ENCODE data around the gene FHL3.
"Not testable (repeated sequence)": the region's sequence is repeated elsewhere in the genome, so short reads cannot be mapped to it uniquely, and the experiment has no call there.

Gene FHL3

DNA sequence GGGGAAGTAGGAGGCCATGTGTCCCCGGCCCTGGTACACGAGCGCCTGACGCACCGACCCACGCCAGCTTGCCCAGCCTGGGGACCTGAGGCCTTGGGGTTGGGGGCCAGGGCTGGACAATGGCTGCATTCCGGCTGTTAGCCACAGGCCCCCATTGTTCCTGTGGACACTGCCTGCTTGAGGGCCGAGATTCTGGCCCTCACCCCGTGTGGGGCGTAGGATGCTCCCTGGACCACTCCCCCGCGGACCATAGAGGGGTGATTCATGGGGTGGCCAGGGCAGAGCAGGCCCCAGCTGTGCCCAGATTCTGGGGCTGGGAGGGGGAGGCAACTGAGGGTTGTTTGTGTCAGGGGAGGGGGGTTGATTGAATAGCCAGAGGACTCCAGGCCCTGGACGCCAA lies 29.6 kb upstream of the FHL3 start:
- DNase-seq (ENCODE audit: low read depth) = no peak

DNA sequence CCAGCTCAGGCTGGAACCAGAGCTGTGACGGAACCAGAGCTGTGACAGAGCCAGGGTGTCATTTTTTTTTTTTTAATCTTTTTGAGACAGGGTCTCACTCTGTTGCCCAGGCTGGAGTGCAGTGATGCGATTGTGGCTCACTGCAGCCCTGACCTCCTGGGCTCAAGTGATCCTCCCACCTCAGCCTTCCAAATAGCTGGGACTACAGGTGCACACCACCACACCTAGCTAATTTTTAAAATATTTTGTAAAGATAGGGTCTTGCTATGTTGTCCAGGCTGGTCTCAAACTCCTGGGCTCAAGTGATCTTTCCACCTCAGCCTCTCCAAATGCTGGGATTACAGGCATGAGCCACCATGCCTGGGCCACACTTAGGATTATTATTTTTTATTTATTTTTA lies 27.7 kb upstream of the FHL3 start:
- DNase-seq (ENCODE audit: low read depth) = not testable (repeated sequence)

DNA sequence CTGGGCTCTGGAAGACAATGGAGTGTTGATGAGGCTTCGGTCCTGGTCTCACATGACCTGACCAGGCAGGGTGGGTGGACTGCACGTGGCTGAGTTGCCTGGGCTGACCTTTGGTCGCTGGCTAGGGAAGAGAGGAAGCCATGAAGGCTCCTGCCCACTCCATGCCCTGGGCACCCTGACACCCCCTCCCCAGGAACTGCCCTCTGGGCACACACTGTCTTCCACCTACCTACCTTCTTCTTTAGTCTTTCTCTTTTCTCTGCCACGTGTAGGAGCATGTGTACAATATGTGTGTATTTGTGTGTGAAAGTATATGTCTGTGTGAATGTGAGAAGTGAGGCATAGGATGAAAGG lies 26.2 kb upstream of the FHL3 start:
- DNase-seq (ENCODE audit: low read depth) = no peak

DNA sequence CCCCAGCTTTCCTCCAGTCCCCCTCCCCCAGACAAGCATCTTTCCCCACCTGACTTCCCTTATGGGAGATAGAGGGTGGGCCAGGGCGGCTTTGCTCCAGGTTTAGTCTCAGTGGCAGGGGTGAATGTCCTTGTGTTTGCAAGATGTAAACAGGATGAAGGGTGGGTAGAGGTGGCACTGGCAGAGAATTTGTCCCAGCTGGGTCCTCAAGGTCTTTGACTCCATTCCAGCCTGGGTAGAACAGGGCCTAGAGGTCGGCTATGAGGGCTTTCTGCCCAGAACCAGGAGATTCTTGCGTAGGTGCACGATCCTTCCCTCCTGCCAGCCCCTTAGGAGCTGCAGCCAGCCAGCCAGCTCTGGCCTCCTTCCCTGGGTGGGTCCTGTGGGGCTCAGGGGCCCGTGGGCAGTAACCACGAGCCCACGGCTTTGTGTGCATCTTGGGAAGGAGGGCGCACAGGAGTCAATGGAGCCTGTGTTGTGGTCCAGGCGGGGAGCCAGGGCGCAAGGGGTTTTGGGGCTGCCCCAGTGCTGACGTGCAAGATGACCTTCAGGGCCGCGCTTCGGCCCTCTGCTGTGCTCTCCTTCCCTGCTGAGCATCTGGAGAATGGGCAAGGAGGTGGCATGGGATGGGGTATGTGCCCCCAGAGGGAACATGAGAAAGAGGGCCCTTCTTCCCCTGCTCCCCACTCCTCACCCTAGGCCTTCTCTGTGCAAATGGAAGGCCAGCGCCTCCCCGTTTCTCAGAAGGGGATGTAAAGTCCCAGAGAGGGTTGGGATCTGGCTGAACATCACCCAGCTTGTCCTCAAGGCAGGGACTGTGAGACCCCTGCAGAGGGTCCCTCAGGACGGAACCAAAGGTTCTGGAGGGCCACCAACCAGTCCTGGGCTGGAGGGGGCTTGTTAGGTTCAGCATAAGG lies 25.5 kb upstream of the FHL3 start:
- no peak for DNase-seq (ENCODE audit: low read depth)

DNA sequence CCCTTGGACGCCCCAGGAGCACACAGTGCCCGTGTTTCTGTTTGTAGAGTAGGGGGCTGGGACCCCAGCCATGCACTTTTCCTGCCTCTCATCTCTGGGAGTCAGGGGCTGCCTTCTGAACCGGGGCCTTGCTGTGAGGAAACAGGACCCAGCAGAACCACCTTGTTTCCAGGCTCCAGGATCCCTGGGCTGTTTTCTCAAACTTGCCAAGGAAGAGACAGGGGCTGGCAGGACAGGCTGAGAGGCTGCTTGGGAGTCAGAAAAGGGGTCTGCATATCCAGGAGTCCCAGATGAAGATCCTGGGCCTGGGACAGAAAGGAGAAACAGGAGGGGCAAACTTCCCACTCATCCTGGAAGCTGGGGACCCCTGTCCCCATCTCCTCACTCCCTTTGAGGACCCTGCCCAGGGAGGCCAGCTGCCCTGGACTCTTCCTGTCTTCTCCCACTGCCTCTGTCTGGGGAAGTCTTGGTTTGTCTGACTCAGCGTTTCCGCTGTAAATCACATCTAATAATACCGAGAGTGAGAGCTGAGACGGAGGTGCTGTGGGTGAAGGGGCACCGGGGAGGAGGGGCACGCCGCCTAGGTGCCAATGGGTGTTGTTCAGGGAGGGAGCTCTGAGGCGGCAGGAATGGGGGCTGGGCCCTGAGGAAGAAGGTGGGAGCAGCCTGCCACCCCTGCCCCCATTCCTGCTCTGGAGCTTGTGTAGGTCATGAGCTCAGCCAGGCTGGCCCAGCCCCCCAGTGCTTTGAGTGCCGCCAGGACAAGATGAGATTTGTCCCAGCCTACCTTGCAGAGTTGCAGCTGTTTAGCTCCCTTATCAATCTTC lies 24.6 kb upstream of the FHL3 start:
- DNase-seq (ENCODE audit: low read depth) = no peak

DNA sequence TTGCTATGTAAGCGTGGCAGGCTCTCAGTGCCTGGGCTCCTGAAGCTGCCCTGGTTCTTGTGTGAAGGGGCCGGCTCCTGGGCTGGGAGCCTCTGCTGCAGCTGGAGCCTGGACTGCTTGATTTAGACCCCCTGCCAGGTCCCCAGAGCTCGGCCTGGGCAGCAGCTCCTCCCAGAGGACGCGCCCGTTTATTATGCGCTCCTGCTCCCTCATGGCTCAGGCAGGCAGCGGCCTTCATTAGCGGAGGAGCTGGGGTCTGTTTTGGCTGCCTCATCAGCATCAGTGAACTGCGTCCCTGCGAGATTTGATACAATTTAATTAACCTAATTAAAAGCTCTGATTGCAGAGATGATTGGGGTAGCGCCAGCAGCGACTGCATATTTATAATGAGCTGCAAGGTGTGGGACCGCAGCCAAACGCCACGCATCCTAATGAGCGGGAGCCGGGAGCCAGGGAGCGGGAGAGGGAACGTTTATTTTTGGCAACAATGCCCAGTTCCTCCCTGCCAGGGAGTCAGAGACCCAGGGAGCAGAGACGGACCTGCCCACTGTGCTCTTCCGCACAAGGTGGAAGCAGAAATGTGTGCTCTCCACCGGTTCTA lies 23.9 kb upstream of the FHL3 start:
- no peak for DNase-seq (ENCODE audit: low read depth)

DNA sequence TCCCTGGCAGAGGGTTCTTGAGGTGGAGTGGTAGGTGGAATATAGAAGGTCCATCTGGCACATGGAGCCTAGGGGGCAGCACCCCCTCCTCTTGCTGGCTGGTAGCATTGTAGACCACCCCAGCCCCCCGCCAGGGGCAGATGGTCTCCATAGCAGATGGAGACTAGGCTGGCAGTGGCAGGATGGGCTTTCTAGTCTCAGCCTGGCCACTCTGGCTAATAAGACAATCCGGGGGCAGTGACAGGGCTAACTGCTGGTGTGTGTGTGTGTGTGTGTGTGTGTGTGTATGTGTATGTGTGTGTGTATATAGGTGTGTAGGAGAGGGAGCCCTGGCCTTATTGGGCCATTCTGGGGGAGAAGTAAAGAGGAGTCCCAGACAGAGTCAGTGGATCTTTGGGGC lies 23.4 kb upstream of the FHL3 start:
- DNase-seq (ENCODE audit: low read depth) = no peak

DNA sequence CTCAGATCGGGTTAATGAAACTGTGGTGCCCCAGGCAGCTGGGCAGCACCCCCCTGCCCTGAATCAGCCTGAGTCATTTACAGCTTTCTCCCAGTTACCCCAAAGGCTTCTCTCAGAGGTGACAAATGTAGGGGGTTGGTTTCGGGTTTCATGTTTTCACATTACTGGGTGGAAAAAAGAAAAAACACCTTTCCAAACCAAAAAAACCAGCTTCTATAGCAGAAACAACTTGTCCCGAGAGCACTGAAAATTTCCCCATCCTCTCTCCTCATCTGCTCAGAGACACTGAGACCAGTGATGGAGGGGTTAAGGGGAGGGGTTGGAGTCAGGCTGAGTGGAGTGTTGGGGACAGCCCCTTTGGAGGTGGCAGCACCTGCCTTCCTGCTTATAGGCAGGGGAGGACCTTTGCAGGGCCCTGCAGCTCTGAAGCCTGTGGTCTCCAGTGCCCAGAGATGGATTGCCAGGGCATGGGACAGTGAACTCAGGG lies 22.8 kb upstream of the FHL3 start:
- no peak for DNase-seq (ENCODE audit: low read depth)

DNA sequence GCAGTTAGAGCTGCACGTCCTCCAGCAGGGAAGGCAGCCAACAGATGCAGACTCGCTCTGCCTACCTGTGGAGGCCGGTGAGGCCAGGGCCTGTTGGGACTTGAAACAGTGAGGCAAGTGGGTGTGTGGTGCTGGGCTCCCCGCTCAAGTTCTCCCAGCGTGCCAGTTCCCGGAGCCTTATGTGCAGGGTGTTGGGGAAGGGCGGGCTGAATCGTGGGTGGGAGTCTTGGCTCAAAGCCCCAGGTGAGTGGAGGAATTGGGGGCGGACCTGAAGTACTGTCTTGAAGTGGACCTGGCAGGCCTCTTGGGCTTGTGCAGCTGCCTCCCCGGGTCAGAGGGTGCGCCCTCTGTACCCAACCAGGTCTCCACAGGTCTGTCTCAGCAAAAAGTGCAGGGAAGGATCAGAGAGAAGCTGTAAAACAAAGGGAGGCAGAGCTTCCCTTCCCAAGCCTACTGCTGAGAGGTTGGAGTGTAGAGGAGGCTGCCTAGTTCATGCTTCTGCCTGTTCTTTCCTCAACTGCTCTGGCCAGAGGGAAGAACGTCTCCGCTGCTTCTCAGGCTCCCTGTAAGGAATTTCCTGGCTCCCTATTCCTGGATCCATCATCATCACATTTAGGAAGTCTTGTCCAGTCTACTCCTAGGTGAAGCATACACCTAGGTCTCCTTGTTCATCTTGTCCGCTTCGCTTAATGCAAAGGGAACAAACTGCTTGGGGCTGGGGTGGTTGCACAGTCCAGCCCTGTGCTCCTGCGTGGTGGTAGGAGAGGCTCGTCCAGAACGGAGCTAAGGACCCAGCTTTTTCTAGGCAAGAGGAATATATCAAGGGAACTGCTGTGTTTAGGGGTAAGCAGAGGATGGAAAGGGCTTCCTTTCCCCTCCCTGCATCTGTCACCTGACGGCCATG lies 22.1 kb upstream of the FHL3 start:
- no peak for DNase-seq (ENCODE audit: low read depth)

DNA sequence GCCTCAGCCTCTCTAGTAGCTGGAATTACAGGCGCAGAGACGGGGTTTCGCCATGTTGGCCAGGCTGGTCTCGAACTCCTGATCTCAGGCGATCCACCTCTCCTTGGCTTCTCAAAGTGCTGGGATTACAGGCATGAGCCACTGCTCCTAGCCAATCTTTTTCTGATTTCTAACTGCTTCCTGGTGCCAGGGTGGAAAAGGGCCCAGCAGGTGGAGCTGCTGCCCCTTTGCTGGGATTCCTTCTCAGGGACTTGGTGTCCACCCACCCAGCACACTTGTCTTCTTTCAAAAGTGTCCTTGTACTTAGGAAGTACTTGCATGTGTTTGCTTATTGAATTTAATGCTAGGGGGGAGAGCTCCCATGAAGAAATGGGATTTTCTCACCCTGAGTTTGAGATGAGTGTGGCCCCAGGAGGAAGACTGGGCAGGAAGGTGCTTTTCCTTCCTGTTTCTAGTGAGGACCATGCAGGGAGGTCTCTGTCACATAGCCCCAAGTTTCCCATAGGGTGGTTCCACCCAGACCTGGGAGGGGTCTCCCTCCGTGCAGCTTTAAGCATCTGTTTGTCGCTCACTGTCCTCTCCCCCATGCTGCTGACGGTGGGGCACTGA lies 21.4 kb upstream of the FHL3 start:
- no peak for DNase-seq (ENCODE audit: low read depth)

DNA sequence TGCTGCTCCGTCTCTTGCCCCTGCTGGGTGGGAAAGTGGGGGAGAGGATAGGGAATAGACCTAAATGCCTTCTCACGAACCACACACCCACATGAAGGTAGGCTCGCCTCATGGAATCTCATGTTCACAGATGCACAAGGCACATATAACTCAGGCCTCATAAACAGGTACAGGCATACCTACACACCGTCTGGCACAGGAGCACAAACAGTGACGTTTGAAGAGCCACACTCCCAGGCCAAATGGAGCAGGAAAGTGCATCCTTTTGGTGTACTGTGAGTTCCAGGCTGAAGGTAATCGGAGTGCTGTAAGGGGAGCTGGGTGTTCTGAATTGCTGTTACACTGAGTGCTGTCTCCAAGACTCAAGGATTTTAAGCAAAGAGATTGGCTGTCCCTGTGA lies 20.4 kb upstream of the FHL3 start:
- DNase-seq (ENCODE audit: low read depth) = no peak

DNA sequence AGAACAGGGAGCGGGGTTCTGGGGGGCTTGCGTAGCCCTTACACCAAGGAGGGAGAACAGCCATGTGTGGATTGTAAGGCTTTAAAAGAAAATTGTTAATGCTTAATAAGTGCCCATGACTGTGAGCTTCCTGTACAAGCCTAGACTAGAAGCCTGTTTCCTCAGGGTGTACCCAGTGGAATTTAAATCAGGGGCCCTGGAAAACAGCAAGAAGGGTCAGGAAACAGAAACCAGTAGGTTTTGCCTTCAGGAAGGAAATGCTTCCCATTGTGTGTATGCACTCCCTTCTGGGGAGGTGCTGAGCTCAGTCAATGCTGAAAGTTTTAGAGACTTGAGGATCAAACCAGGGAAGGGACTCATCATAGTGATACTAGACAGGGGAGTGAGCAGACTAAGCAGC lies 19.9 kb upstream of the FHL3 start:
- DNase-seq (ENCODE audit: low read depth) = no peak

DNA sequence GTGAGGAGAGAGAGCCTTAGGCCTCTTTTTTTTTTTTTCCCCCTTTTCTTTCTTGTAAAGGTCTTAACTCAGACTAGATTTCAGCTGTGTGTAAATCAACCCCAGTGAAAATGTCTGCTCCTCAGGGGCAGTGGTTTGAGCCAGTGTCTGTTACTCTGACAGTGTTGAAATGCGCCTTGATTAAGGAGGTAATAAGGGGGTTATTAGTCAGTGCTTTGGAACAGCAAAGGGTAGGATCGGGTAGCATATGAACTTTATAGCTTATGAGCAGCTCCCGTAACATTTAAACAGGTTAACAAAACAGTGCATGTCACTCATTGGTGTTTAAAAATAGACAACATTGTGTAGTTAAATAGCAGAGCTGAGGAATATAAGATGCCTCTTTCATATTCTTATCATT lies 17.5 kb upstream of the FHL3 start:
- no peak for DNase-seq (ENCODE audit: low read depth)

DNA sequence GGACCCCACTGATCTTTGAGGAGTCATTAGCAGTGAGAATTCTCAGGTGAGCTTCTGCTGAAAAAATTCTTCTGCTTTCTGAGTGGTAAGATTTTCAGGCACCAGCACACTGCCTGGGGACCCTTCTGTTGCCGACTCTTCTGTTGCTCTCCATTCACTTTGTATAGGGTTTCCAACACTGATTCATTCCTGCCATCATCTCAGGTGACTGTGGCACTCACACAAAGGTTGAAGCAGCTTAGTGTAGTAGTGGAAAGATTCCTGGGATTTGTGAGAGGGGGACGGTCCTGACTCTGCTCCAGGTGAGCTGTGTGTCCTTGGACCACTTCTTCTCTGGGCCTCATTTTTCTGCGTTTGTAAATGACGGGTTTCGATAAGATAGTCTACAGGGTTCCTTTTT lies 16.7 kb upstream of the FHL3 start:
- no peak for DNase-seq (ENCODE audit: low read depth)

DNA sequence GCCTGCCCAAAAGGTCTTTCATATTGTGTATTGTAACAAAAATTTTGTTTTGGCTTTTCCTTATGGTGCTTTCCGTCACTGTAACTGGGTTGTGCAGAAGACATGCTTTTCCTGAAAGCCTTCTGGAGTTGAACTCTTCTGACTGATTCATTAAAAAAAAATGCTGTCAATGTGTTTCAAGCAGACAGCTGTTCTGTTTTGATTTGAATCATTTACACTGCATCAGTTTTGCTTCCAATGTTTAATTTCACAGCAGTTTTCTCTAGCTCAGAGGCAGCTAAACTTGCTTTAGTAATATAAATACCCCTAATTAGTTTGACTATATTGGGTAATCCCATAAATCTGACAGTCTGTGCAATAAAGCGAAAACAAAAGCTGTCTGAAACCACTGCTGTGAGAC lies 15.1 kb upstream of the FHL3 start:
- no peak for DNase-seq (ENCODE audit: low read depth)

DNA sequence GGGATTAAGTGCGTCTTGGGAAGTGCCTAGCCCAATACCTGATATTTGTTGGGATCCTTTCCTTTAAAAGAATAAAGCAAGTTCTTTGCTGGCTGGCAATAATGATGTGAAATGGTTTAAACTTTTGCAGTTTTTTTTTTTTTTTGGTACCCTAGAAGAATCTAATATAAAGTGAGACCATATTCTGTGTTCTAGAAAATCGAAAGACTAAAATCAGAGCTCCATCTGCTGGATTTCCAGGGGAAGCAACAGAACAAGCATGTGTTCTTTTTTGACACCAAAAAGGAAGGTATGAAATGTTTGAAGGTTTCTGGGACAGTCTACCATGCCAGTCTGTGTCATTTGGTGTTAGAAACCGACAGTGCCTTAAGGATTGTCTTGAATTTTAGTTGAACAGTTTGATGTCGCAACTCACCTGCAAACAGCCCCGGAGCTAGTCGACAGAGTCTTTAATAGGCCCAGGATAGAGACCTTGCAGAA lies 13.6 kb upstream of the FHL3 start:
- DNase-seq (ENCODE audit: low read depth) = no peak

DNA sequence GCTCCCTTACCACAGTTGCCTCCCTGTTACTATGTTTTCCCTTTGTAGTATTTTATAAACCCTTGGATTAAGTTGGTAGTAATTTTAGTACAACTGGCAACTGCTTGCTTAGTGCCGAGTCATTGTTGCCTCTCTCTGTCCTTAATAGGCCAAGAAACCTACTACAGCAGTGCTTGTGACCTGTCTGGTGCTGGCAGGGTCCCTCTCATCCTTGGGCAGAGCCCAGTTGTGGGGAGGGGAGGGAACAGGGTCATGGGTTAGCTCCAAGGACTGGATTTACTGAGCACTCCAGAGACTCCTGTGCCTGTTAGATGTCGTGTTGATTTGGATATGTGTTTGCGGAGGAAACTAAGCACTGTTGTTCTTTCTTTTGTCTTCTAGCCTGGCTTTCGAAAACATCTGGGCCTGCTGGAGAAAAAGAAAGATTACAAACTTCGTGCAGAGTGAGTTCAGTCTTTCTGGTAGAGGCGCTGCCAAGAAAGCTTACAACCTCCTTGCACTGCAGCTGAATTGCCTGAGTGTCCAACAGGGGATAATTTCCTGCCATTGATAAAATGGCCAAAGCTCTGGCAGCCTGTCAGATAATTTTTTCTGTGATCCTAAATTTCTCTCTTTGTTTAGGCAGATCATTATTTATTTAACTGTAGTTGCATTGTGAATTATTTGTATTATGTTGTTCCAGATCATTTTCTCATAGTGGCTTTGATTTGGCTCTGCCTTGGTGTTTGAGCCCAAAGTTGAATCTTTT lies 10.8 kb upstream of the FHL3 start:
- DNase-seq (ENCODE audit: low read depth) = no peak

DNA sequence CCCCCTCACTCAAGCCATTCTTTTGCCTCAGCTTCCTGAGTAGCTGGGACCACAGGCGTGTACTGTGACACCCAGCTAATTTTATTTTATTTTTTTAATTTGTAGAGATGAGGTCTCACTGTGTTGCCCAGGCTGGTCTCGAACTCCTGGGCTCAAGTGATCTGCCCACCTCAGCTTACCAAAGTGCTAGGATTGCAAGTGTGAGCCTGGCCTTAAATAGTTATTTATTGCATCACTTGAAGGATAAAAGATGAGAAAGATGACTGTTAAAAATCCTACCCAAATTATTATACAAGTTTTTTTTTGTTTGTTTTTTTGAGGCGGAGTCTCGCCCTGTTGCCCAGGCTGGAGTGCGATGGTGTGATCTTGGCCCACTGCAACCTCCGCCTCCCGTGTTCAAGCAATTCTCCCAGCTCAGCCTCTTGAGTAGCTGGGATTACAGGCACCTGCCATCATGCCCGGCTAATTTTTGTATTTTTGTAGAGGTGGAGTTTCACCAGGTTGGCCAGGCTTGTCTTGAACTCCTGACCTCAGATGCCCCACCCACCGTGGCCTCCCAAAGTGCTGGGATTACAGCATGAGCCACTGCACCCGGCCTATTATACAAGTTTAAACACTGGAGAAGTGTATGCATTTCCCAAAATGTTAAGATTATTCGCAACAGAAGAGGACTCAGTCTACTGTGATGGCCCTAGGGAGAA lies 9.6 kb upstream of the FHL3 start:
- DNase-seq (ENCODE audit: low read depth) = no peak

DNA sequence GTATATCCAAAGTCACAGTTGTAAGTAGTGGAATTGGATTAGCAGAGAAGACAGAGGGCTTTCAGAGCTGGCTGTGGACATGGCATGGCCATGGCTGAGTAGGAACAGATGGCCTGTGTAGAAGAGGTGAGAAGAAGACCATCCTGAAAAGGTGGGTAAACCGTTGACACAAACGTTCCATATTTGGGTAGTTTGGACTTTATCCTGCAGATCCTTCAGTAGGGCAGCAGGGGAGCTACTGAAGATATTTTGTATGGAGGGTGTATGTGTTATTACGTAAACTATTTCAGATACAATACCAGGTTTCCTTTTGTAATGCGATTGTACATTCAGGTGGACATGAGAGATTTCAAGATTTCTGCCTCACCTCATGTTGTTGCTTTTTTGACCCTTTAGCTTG lies 8.9 kb upstream of the FHL3 start:
- no peak for DNase-seq (ENCODE audit: low read depth)

DNA sequence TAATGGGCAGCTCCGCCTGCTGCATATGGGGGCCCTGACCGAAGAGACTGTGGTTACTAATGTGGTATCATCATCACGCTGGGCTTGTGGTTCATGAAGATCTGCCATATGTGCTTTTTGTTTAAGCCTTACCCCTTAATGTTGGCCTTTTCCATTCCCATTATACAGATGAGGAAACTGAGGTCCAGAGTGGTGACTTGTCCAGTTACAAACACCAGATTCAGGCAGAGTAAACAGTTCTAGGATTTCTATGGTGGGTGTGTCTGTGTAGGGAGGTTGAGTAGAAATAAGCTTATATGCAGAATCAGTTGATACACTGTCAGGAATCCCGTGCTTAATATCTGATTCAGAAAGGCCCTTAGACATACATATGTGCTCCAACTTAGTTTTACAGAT lies 7.9 kb upstream of the FHL3 start:
- DNase-seq (ENCODE audit: low read depth) = no peak
